Testis (tissue), 3 donors: ENCODE measurements around the gene DNHD1. TPM values are rescaled to one million over a fixed set of nuclear protein-coding genes. Genes with fewer than 3 reads are reported as not detected.

Experiments
- DNase-seq: peaks from one replicate; pipeline ENCODE4 v3.0.0-alpha.2; 2019
- H3K27ac ChIP-seq, 2 donors: fragments of 200-600 bp; sonication (generic); one replicate each; pipeline ENCODE4 v1.5.1; 2019
- H3K27me3 ChIP-seq: fragments of 200-600 bp; sonication (generic); one replicate; pipeline ENCODE4 v1.5.1; 2019
- H3K36me3 ChIP-seq: fragments of 200-600 bp; sonication (generic); one replicate; pipeline ENCODE4 v1.5.1; 2017; ENCODE audit warnings: low read depth; ENCODE audit errors: missing control alignments
- H3K4me1 ChIP-seq: fragments of 200-600 bp; sonication (generic); one replicate; pipeline ENCODE4 v1.5.1; 2019
- H3K4me3 ChIP-seq, 2 donors: fragments of 200-600 bp; sonication (generic); one replicate each; pipeline ENCODE4 v1.5.1; 2017 to 2019
- H3K9me3 ChIP-seq: fragments of 200-600 bp; sonication (generic); one replicate; pipeline ENCODE4 v1.5.1; 2017
- CTCF ChIP-seq, 3 experiments: fragments of 450-650 bp in 2 of 3; fragments of 200-600 bp in 1 of 3; sonication (generic) in 1 of 3; IDR thresholded peaks; one replicate each; pipeline ENCODE4 v1.5.1; 2016 to 2019; ENCODE audit warnings: antibody characterized with exemption in 3 of 3, mild to moderate bottlenecking in 2 of 3, moderate library complexity in 1 of 3
- POLR2A ChIP-seq: fragments of 450-650 bp; IDR thresholded peaks from one replicate; pipeline ENCODE4 v1.6.1; 2017; ENCODE audit warnings: antibody characterized with exemption, mild to moderate bottlenecking, moderate library complexity
- WGBS, 2 donors: methylation state at CpG; one replicate each; pipeline ENCODE4 v1.1.5; 2018; 5-methylcytosine and 5-hydroxymethylcytosine counted together
- intact Hi-C: fragments of 100-400 bp; cut with DNase I; formaldehyde crosslinking; loops from one replicate; pipeline ENCODE4 v1.15.1; 2023; ENCODE audit warnings: low total_unique reads
- polyA plus RNA-seq: library from polyadenylated mRNA; stranded (reverse); fragments of 350-450 nt; fragmentation: Illumina TruSeq; extraction: RNeasy Lipid Tissue Mini Kit (QIAGEN cat#74804); gene quantifications from one replicate; pipeline ENCODE4 v1.2.3, GENCODE V29; 2014; ENCODE audit warnings: low read depth, low replicate concordance; ENCODE audit not compliant: insufficient read depth
- total RNA-seq, 2 donors: library from RNA; depleted of rRNA; stranded (reverse); fragments of >200 nt; gene quantifications; one replicate each; pipeline ENCODE4 v1.2.3, GENCODE V29; 2016

Gene DNHD1
- total and polyA plus RNA-seq, 3 donors from 2014 or later, result 66.3 to 103 (median 83.2) TPM

- H3K4me1 ChIP-seq, result peaks cover 13% of the 10 kb centered on the region
- WGBS, 2 donors, result 0% methylated on average over 24 to 51 of the region's 51 CpGs
- intact Hi-C loops, result no loop called here
These were observed 115.3 kb downstream of the DNHD1 start, which contains the start of gene TAF10 for GRCh38 chr11:6612213-6613041. Gene TAF10, minus strand, starts transcription at chr11:6612216. Its CDS starts 27 bp downstream, at chr11:6612189.

GRCh38 chr11:6613496-6613895 is 116.4 kb downstream of the DNHD1 start:
- TF ChIP-seq POLR2A (no peak), CTCF (IDR thresholded peaks at IDR 0.05) (no peak)
- DNase-seq, result no peak
- intact Hi-C loops, result no loop called here
- Histone ChIP-seq H3K4me3 (no peak overlapping the region), H3K27ac (peak overlapping the region; percentile 88 to 92), H3K36me3 (no peaks in the 10 kb centered on the region), H3K9me3 (no peaks in the 10 kb centered on the region), H3K27me3 (no peaks in the 10 kb centered on the region), H3K4me1 (peaks cover 8% of the 10 kb centered on the region)
- 90 to 93% methylated on average over 3 of the region's 3 CpGs for WGBS, 2 donors

More at GRCh38 chr11:6612213-6613041, 115.3 kb downstream of the DNHD1 start, which contains the start of gene TAF10:
- Histone ChIP-seq H3K27ac (peak within 1 kb of the TSS; percentile 90 to 92), H3K4me3 (peak within 1 kb of the TSS; percentile 67 to 93), H3K36me3 (no peaks in the 10 kb centered on the region), H3K27me3 (no peaks in the 10 kb centered on the region), H3K9me3 (no peaks in the 10 kb centered on the region)
- peak; percentile 98 for DNase-seq
- peak; percentile 91 for TF ChIP-seq POLR2A
- TF ChIP-seq CTCF (IDR thresholded peaks at IDR 0.05), result peak; percentile 10 to 29 (median 24)

GRCh38 chr11:6614446-6614845 is 117.4 kb downstream of the DNHD1 start:
- no peaks in the 10 kb centered on the region for H3K9me3 ChIP-seq
- 90 to 95% methylated on average over 2 of the region's 2 CpGs for WGBS, 2 donors
- H3K4me1 ChIP-seq, result peaks cover 8% of the 10 kb centered on the region
- no peak for TF ChIP-seq CTCF (IDR thresholded peaks at IDR 0.05)
- no peak for TF ChIP-seq POLR2A
- H3K4me3 ChIP-seq, result no peak overlapping the region
- H3K27me3 ChIP-seq, result no peaks in the 10 kb centered on the region
- no peak for DNase-seq
- H3K27ac ChIP-seq, result no peak overlapping the region
- intact Hi-C loops, result no loop called here
- H3K36me3 ChIP-seq, result no peaks in the 10 kb centered on the region

- intact Hi-C loops, result no loop called here
- no peak for TF ChIP-seq POLR2A
- no peak for TF ChIP-seq CTCF (IDR thresholded peaks at IDR 0.05)
- Histone ChIP-seq H3K27me3 (no peaks in the 10 kb centered on the region), H3K9me3 (no peaks in the 10 kb centered on the region), H3K36me3 (no peaks in the 10 kb centered on the region), H3K4me3 (no peak overlapping the region), H3K4me1 (peaks cover 8% of the 10 kb centered on the region), H3K27ac (no peak overlapping the region)
- WGBS, 2 donors, result 93 to 96% methylated on average over 4 to 5 of the region's 5 CpGs
- DNase-seq, result no peak
These were observed 118.0 kb downstream of the DNHD1 start for GRCh38 chr11:6615046-6615445.
